ENCODE data around the gene HES6. TPM values are rescaled to one million over a fixed set of nuclear protein-coding genes. Genes with fewer than 3 reads are reported as not detected.

The HES6 gene
- total RNA-seq, 4 donors from 2014 or later = 2.9 to 9.0 (median 6.8) TPM

DNA sequence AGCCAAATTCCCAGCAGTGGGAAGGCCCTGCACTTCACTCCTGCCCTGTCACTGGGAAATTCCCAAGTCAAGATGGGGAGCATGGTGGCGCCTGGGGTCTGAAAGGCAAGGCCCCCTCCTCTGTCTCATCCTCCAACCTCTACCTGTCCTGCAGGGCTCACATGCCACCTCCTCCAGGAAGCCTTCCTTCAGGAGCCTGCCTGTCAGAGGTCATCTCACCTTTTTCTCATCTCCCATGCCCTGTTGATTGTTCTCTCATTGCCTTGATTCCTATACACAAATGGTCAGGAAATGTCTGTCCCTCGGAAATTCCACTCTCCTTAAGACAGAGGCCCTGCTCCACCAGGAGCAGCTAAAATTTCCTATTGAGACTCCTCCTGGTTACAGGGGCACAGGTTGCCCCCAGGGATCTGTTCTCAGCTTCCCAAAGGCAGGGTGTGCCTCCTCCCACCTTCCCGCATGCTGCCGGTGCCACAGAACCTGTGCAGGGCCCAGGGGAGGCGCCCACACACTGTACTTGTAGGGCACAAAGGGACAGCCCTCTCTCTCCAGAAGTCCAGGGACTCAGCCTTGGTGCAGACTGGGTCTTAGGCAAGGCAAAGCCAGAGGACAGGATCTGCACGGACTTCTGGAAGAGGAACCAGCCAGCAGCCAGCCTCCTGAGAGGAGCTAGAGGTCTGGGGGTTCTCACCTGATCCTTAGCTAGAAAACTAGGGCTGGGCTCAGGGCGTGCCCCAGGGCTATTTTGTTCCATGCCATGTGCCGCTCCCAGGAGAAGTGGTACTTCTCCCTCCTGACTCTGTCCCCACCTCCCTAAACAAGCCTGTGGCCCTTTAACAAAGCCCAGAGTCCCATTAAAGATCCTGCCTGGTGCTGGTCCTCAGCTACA is 12.9 kb downstream of the HES6 start:
- no peaks in the 10 kb centered on the region for H3K36me3 ChIP-seq
- H3K4me1 ChIP-seq = peaks cover 9 to 11% of the 10 kb centered on the region in 2 donors
- TF ChIP-seq, protein P1, sequence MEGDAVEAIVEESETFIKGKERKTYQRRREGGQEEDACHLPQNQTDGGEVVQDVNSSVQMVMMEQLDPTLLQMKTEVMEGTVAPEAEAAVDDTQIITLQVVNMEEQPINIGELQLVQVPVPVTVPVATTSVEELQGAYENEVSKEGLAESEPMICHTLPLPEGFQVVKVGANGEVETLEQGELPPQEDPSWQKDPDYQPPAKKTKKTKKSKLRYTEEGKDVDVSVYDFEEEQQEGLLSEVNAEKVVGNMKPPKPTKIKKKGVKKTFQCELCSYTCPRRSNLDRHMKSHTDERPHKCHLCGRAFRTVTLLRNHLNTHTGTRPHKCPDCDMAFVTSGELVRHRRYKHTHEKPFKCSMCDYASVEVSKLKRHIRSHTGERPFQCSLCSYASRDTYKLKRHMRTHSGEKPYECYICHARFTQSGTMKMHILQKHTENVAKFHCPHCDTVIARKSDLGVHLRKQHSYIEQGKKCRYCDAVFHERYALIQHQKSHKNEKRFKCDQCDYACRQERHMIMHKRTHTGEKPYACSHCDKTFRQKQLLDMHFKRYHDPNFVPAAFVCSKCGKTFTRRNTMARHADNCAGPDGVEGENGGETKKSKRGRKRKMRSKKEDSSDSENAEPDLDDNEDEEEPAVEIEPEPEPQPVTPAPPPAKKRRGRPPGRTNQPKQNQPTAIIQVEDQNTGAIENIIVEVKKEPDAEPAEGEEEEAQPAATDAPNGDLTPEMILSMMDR (IDR thresholded peaks at IDR 0.05) = no peak
- no peak for TF ChIP-seq POLR2A (IDR thresholded peaks at IDR 0.05)
- no peak overlapping the region for H3K4me3 ChIP-seq (replicated peaks in 1 of 3)
- DNase-seq = no peak
- no peaks in the 10 kb centered on the region for H3K9me3 ChIP-seq
- no peak overlapping the region for H3K27ac ChIP-seq
- WGBS, 2 donors = 90 to 94% methylated on average over 2 to 8 of the region's 8 CpGs
- no peaks in the 10 kb centered on the region for H3K27me3 ChIP-seq
- intact Hi-C loops (cut with DNase I) = no loop called here

- peak; percentile 55 to 56 for DNase-seq
- Histone ChIP-seq H3K9me3 (no peaks in the 10 kb centered on the region), H3K4me3 (replicated peaks in 1 of 3) (no peak overlapping the region), H3K4me1 (peaks cover 3 to 6% of the 10 kb centered on the region in 2 donors), H3K27ac (no peak overlapping the region), H3K27me3 (no peaks in the 10 kb centered on the region), H3K36me3 (no peaks in the 10 kb centered on the region)
- 80 to 87% methylated on average over 30 to 38 of the region's 38 CpGs for WGBS, 2 donors
- intact Hi-C loops (cut with DNase I) = no loop called here
- TF ChIP-seq POLR2A (IDR thresholded peaks at IDR 0.05) = no peak
- TF ChIP-seq, protein P1 (IDR thresholded peaks at IDR 0.05) = no peak
Measured at GRCh38 chr2:238225911-238226697, 13.7 kb downstream of the HES6 start.

GRCh38 chr2:238225121-238225520 is 14.7 kb downstream of the HES6 start:
- no peak for DNase-seq
- peaks cover 0 to 5% of the 10 kb centered on the region in 2 donors for H3K4me1 ChIP-seq
- H3K27ac ChIP-seq = no peak overlapping the region

DNA sequence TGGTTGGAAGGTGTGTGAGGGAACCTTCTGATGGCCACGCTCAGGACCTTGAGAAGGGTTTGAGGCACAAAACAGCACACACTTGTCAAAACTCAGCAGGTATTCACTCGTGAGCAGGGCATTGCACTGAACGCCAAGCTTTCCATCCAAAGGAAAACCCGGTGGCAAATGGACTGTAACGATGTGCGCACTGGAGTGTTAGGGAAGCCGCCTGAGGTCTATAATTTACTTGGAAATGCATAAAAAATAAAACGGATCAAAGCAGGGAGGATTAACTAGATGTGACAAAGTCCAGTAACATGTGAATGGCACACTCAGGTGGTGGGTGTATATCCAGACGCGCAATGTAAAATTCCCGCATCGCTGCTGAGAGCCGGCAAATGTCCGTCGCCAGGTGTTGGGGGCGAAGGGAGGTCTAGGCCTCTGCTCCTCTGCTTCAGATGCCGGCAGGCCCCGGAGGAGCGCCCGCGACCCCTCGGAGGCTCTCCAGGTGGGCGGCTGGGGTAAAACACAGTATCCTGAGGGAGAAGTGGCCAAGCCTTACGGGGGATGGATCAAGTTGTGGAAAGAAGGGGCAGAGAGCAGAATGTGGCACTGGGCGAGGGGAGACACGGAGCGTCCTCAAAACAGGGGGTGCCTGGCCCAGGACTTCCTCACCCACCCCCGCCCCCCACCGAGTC is 15.3 kb downstream of the HES6 start:
- intact Hi-C loops (cut with DNase I) = no loop called here
- no peaks in the 10 kb centered on the region for H3K27me3 ChIP-seq

More at GRCh38 chr2:238225121-238225520, 14.7 kb downstream of the HES6 start:
- TF ChIP-seq, protein P1 (IDR thresholded peaks at IDR 0.05) = no peak
- TF ChIP-seq POLR2A (IDR thresholded peaks at IDR 0.05) = no peak
- Histone ChIP-seq H3K9me3 (no peaks in the 10 kb centered on the region), H3K27me3 (no peaks in the 10 kb centered on the region), H3K36me3 (no peaks in the 10 kb centered on the region), H3K4me3 (replicated peaks in 1 of 3) (no peak overlapping the region)
- WGBS, 2 donors = 89% methylated on average over 13 of the region's 13 CpGs
- intact Hi-C loops (cut with DNase I) = no loop called here

More for the DNA sequence above, 15.3 kb downstream of the HES6 start:
- DNase-seq = no peak
- Histone ChIP-seq H3K4me3 (replicated peaks in 1 of 3) (no peak overlapping the region), H3K36me3 (no peaks in the 10 kb centered on the region), H3K27ac (no peak overlapping the region), H3K4me1 (peaks cover 0 to 5% of the 10 kb centered on the region in 2 donors), H3K9me3 (no peaks in the 10 kb centered on the region)
- TF ChIP-seq, protein P1 (IDR thresholded peaks at IDR 0.05) = no peak
- TF ChIP-seq POLR2A (IDR thresholded peaks at IDR 0.05) = no peak
- 92 to 96% methylated on average over 28 to 29 of the region's 29 CpGs for WGBS, 2 donors
